Measurements from ENCODE around the gene TAS2R46.

The TAS2R46 gene

DNA sequence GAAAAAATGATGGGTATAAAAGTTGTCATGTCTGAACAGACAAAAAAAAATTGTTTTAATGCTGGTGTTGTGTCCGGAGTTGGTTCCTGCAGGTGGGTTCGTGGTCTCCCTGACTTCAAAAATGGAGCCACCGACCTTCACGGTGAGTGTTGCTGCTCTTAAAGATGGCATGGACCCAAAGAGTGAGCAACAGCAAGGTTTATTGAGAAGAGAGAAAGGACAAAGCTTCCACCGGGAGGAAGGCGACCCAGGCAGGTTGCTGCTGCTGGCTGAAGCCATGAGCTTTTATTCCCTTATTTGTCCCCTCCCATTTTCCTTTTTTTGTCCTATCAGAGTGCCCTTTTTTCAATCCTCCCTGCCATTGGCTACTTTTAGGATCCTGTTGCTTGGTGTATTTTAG, 30.8 kb downstream of the TAS2R46 start, which contains the start of gene TAS2R31:
Gene TAS2R31 (minus strand): TSS at position 101 of the 400 bp plus-strand sequence. CDS start 72 bp downstream, at position 29.
- no peak for DNase-seq

- no peak for DNase-seq
Measured at GRCh38 chr12:11026118-11026517, 36.0 kb downstream of the TAS2R46 start.

- no peak for DNase-seq
Measured at GRCh38 chr12:11023387-11023786, 38.7 kb downstream of the TAS2R46 start.

GRCh38 chr12:11022520-11022919, 39.6 kb downstream of the TAS2R46 start, which contains the start of gene TAS2R19:
Gene TAS2R19, minus strand, starts transcription at chr12:11022620. Its CDS starts 49 bp downstream, at chr12:11022571.
- DNase-seq: no peak

DNA sequence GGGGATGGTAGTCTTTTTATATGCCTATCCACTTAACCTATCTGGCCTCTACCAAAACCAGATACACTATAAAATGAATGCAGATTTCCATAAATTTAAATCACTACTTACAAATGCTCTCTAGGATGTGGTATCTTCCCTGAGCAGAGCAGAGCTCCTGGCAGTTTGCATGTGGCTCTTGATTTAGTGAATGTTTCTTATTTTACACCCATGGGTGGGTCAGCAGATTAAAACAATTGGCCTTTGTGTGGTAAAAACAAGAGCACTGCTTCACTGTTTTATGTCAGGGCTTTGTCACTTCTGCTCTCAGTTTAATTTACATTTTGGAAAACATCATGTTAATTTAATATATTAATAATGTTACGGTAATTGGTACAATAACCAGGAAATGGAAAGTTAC, 45.2 kb downstream of the TAS2R46 start:
- no peak for DNase-seq

GRCh38 chr12:11015775-11016430, 46.2 kb downstream of the TAS2R46 start:
- no peak for DNase-seq

- DNase-seq: no peak
Measured at GRCh38 chr12:11014234-11014633, 47.9 kb downstream of the TAS2R46 start.

All from NCI-H1930 (cell line).